B cell (primary cell): ENCODE measurements around the gene RIPPLY1. TPM values are rescaled to one million over a fixed set of nuclear protein-coding genes. Genes with fewer than 3 reads are reported as not detected.

Experiments
- ATAC-seq: fragments of 200-7000 bp; cut with Tn5 transposase; one replicate; pipeline ENCODE4 v1.10.0; 2021; ENCODE audit warnings: low read depth, mild to moderate bottlenecking, moderate number of reproducible peaks, moderate library complexity
- CTCF ChIA-PET: fragments of 350-600 bp; sonication (Branson Sonifier 250); formaldehyde crosslinking; loops from one replicate; lab custom pipeline; 2021; ENCODE audit warnings: antibody characterized with exemption, inconsistent platforms; lab: Charles Lee
- POLR2A ChIA-PET: fragments of 350-600 bp; sonication (Branson Sonifier 250); formaldehyde crosslinking; loops from one replicate; lab custom pipeline; 2021; ENCODE audit warnings: antibody characterized with exemption; lab: Charles Lee
- DNase-seq: peaks from one replicate; pipeline ENCODE4 v3.0.0; 2013
- H2AFZ ChIP-seq: 2 replicates; pipeline ENCODE4 v1.6.1; 2012; ENCODE audit warnings: mild to moderate bottlenecking, low read depth, low read length; ENCODE audit not compliant: insufficient read depth, poor library complexity, severe bottlenecking
- H3K27ac ChIP-seq, 2 donors: 1 replicate in 1 of 2; 2 replicates in 1 of 2; pipeline ENCODE4 v1.5.1; 2012 to 2013; ENCODE audit warnings: low read length in 2 of 2, mild to moderate bottlenecking in 2 of 2, moderate library complexity in 1 of 2
- H3K27me3 ChIP-seq, 4 experiments: fragments of 200-600 bp in 1 of 4; sonication (generic) in 1 of 4; replicated peaks in 1 of 4; 1 replicate in 2 of 4; 2 replicates in 2 of 4; pipeline versions ENCODE4 v1.6.1 to v1.7.0; 2013 to 2016; ENCODE audit warnings: low read length in 3 of 4, mild to moderate bottlenecking in 2 of 4, mixed read lengths in 1 of 4, moderate library complexity in 1 of 4; ENCODE audit not compliant: insufficient read depth in 4 of 4, control insufficient read depth in 3 of 4; ENCODE audit errors: control extremely low read depth in 1 of 4
- H3K36me3 ChIP-seq, 2 experiments: replicated peaks in 1 of 2; 1 replicate in 1 of 2; 2 replicates in 1 of 2; pipeline versions ENCODE4 v1.6.1 to v1.7.1; 2013; ENCODE audit warnings: low read length in 1 of 2; ENCODE audit not compliant: insufficient read depth in 2 of 2, control insufficient read depth in 1 of 2; ENCODE audit errors: control extremely low read depth in 1 of 2, extremely low read depth in 1 of 2
- H3K4me1 ChIP-seq, 2 donors: fragments of 200-600 bp in 1 of 2; sonication (generic) in 1 of 2; 1 replicate in 1 of 2; 2 replicates in 1 of 2; pipeline versions ENCODE4 v1.5.1 to v1.6.1; 2013 to 2017; ENCODE audit warnings: low read length in 2 of 2; ENCODE audit not compliant: control insufficient read depth in 2 of 2, insufficient read depth in 2 of 2
- H3K4me2 ChIP-seq: replicated peaks from 2 replicates; pipeline ENCODE3; 2012; ENCODE audit warnings: mild to moderate bottlenecking, low read depth, low read length; ENCODE audit not compliant: poor library complexity, severe bottlenecking
- H3K4me3 ChIP-seq, 5 experiments: fragments of 200-600 bp in 1 of 5; sonication (generic) in 1 of 5; 1 replicate in 3 of 5; 2 replicates in 2 of 5; pipeline versions ENCODE4 v1.5.1 to v1.7.0; 2011 to 2016; ENCODE audit warnings: low read length in 4 of 5, mild to moderate bottlenecking in 4 of 5, low read depth in 2 of 5, control low read depth in 1 of 5, moderate library complexity in 1 of 5; ENCODE audit not compliant: insufficient read depth in 1 of 5; ENCODE audit errors: control extremely low read depth in 1 of 5, extremely low read depth in 1 of 5
- H3K79me2 ChIP-seq: fragments of 200-600 bp; sonication (generic); one replicate; pipeline ENCODE4 v1.6.0; 2016; ENCODE audit warnings: low read length; ENCODE audit not compliant: control insufficient read depth, insufficient read depth
- H3K9ac ChIP-seq: fragments of 200-600 bp; sonication (generic); 2 replicates; pipeline ENCODE4 v1.6.1; 2017; ENCODE audit warnings: mild to moderate bottlenecking, low read length, moderate library complexity
- H3K9me3 ChIP-seq, 3 donors: one replicate each; pipeline versions ENCODE4 v1.6.1 to v1.7.1; 2013; ENCODE audit warnings: low read length in 2 of 3; ENCODE audit not compliant: control insufficient read depth in 2 of 3, insufficient read depth in 1 of 3; ENCODE audit errors: control extremely low read depth in 1 of 3
- H4K20me1 ChIP-seq: 2 replicates; pipeline ENCODE4 v1.6.0; 2012; ENCODE audit warnings: mild to moderate bottlenecking, low read length; ENCODE audit not compliant: insufficient read depth, control insufficient read depth, poor library complexity, severe bottlenecking
- H3K27ac Mint-ChIP-seq: one replicate; pipeline ENCODE4 v1.8.0; 2021; ENCODE audit warnings: mixed read lengths
- H3K27me3 Mint-ChIP-seq: one replicate; pipeline ENCODE4 v1.8.0; 2021; ENCODE audit warnings: mixed read lengths
- H3K4me1 Mint-ChIP-seq: one replicate; pipeline ENCODE4 v1.8.0; 2021; ENCODE audit warnings: mixed read lengths
- H3K4me3 Mint-ChIP-seq: one replicate; pipeline ENCODE4 v1.8.0; 2021; ENCODE audit warnings: mixed read lengths
- H3K9me3 Mint-ChIP-seq: one replicate; pipeline ENCODE4 v1.8.0; 2022; ENCODE audit warnings: mixed read lengths; ENCODE audit not compliant: insufficient read depth
- CTCF ChIP-seq: fragments of 200-600 bp; IDR thresholded peaks from one replicate; pipeline ENCODE4 v1.8.0; 2022; ENCODE audit warnings: antibody characterized with exemption, mild to moderate bottlenecking
- EZH2 ChIP-seq: IDR thresholded peaks from 2 replicates; pipeline ENCODE4 v1.6.1; 2012; ENCODE audit warnings: borderline replicate concordance, low read depth, mild to moderate bottlenecking, moderate library complexity, low read length; ENCODE audit not compliant: insufficient read depth, poor library complexity, severe bottlenecking
- WGBS: methylation state at CpG from one replicate; pipeline ENCODE4 v1.1.5; 2013; ENCODE audit warnings: missing lambda C conversion rate; ENCODE audit not compliant: insufficient coverage; 5-methylcytosine and 5-hydroxymethylcytosine counted together
- intact Hi-C: fragments of 100-400 bp; cut with micrococcal nuclease; formaldehyde crosslinking; loops from one replicate; pipeline ENCODE4 v1.10.0; 2022
- polyA plus RNA-seq: library from polyadenylated mRNA; depleted of rRNA; stranded (reverse); fragments of >200 nt; gene quantifications from 2 replicates; pipeline ENCODE4 v1.2.3, GENCODE V29; 2012
- total RNA-seq, 2 donors: library from RNA; stranded (reverse); fragments of 120-200 nt in 1 of 2; gene quantifications; 1 replicate in 1 of 2; 2 replicates in 1 of 2; pipeline versions ENCODE4 v1.2.3 to v1.2.4, GENCODE V29; 2013 to 2022

Gene RIPPLY1
- total and polyA plus RNA-seq, 2 donors (not counting 1 experiment from before 2014, with no cell fraction given) = not detected

DNA sequence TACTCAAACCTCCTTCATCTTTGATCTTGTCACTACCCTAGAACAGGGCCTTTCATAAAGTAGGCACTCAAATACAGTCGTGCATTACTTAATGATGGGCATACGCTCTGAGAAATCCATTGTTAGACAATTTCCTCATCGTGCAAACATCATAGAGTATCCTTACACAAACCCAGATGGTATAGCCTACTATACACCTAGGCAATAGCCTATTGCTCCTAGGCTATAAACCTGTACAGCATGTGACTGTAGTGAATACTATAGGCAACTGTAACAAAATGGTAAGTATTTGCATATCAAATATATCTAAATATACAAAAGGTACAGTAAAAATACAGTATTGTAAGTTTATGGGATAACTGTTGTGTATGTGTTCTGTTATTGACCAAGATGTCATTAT is 48.9 kb upstream of the RIPPLY1 start:
- H3K27me3 ChIP-seq = no peaks in the 10 kb centered on the region
- CTCF ChIA-PET = no interaction called here
- H3K79me2 ChIP-seq = no peaks in the 10 kb centered on the region
- H3K4me1 ChIP-seq = no peaks in the 10 kb centered on the region
- H3K4me3 ChIP-seq = no peak overlapping the region
- no peak overlapping the region for H3K27ac Mint-ChIP-seq
- no peak for TF ChIP-seq EZH2
- TF ChIP-seq CTCF = no peak
- H3K9me3 ChIP-seq = no peaks in the 10 kb centered on the region
- ATAC-seq = no peak
- H3K27me3 Mint-ChIP-seq = no peaks in the 10 kb centered on the region
- intact Hi-C loops = no loop called here
- no peak overlapping the region for H3K4me3 Mint-ChIP-seq
- H3K4me1 Mint-ChIP-seq = peaks cover 2% of the 10 kb centered on the region
- no peaks in the 10 kb centered on the region for H4K20me1 ChIP-seq
- POLR2A ChIA-PET = no interaction called here
- H2AFZ ChIP-seq = no peak overlapping the region
- H3K4me2 ChIP-seq = no peak overlapping the region
- DNase-seq = no peak
- H3K9ac ChIP-seq = no peak overlapping the region
- H3K36me3 ChIP-seq = no peaks in the 10 kb centered on the region
- no peak overlapping the region for H3K27ac ChIP-seq
- no CpG with 5 or more reads among the region's 3 CpGs for WGBS
- no peaks in the 10 kb centered on the region for H3K9me3 Mint-ChIP-seq

DNA sequence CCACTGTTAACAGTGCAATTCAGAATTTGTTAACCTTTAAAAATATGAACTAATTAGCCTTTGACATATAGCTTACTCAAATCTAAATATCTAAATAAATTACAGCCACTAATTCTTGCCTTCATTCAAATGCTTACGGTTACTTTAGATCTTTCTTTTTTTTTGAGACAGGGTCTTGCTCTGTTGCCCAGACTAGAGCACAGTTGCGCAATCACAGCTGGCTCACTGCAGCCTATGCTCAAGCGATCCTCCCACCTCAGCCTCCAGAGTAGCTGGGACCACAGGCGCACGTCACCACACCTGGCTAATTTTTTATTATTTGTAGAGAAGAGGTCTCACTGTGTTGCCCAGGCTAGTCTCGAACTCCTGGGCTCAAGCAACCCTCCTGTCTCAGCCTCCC is 48.1 kb upstream of the RIPPLY1 start:
- Mint-ChIP-seq H3K4me1 (peaks cover 2% of the 10 kb centered on the region), H3K27me3 (no peaks in the 10 kb centered on the region), H3K9me3 (no peaks in the 10 kb centered on the region), H3K4me3 (no peak overlapping the region), H3K27ac (no peak overlapping the region)
- no peaks in the 10 kb centered on the region for H3K79me2 ChIP-seq
- no peak overlapping the region for H3K27ac ChIP-seq
- ATAC-seq (no peak), DNase-seq (no peak)
- no peaks in the 10 kb centered on the region for H3K27me3 ChIP-seq
- intact Hi-C loops = no loop called here
- CTCF ChIA-PET = no interaction called here
- TF ChIP-seq CTCF = no peak
- no peak for TF ChIP-seq EZH2
- H3K4me3 ChIP-seq = no peak overlapping the region
- no peak overlapping the region for H2AFZ ChIP-seq
- no peak overlapping the region for H3K4me2 ChIP-seq
- 100% methylated on average over 2 of the region's 6 CpGs for WGBS
- POLR2A ChIA-PET = no interaction called here
- no peaks in the 10 kb centered on the region for H4K20me1 ChIP-seq
- no peak overlapping the region for H3K9ac ChIP-seq
- H3K4me1 ChIP-seq = no peaks in the 10 kb centered on the region
- H3K36me3 ChIP-seq = no peaks in the 10 kb centered on the region
- H3K9me3 ChIP-seq = no peaks in the 10 kb centered on the region
